H1 (cell line): ENCODE data around the gene NAXE.

Experiments used
- ATF3 ChIP-seq: IDR thresholded peaks from 2 replicates; pipeline ENCODE4 v1.6.1; 2011; ENCODE audit warnings: low read depth, mild to moderate bottlenecking, low read length; ENCODE audit not compliant: insufficient read depth
- BRCA1 ChIP-seq: IDR thresholded peaks from 2 replicates; pipeline ENCODE4 v1.6.1; 2012; ENCODE audit warnings: low read depth, low read length, improper control_type of control experiment
- CTCF ChIP-seq, 3 experiments: IDR thresholded peaks; 1 replicate in 2 of 3; 2 replicates in 1 of 3; pipeline versions ENCODE4 v1.5.1 to v1.6.1; 2011; ENCODE audit warnings: low read length in 3 of 3, mild to moderate bottlenecking in 3 of 3, inconsistent platforms in 2 of 3, low read depth in 1 of 3, moderate library complexity in 1 of 3; ENCODE audit not compliant: insufficient read depth in 1 of 3; ENCODE audit errors: control extremely low read depth in 1 of 3
- POLR2A ChIP-seq, 2 experiments: IDR thresholded peaks; 1 replicate in 1 of 2; 2 replicates in 1 of 2; pipeline ENCODE4 v1.6.1; 2011; ENCODE audit warnings: low read depth in 2 of 2, low read length in 2 of 2, mild to moderate bottlenecking in 2 of 2; ENCODE audit errors: control extremely low read depth in 1 of 2
- POLR2AphosphoS5 ChIP-seq: IDR thresholded peaks from 2 replicates; pipeline ENCODE4 v1.6.1; 2011; ENCODE audit warnings: low read depth, low read length
- YY1 ChIP-seq: IDR thresholded peaks from 2 replicates; pipeline ENCODE4 v1.6.1; 2011; ENCODE audit warnings: low read depth, mild to moderate bottlenecking, low read length

DNA sequence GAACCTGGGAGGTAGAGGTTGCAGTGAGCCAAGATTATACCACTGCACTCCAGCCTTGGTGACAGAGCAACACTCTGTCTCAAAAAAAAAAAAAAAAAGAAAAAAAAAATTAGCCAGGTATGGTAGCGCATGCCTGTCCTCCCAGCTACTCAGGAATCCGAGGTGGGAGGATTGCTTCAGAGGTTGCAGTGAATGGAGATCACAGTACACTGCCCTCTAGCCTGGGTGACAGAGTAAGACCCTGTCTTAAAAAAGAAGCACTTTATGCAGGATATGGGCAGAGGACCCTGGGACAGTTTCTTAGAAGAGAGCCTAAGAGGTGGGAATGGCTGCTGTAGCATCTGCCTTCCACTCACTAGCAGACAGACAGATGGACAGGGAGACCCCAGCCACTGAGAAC lies 42.2 kb upstream of the NAXE start:
- peak in 2 of 3 experiments; percentile 27 to 32; a peak in 2 of 4 replicates for TF ChIP-seq CTCF (IDR thresholded peaks at IDR 0.05; ENCODE audit: control extremely low read depth in 1 of 3, insufficient read depth in 1 of 3, low read depth in 1 of 3, low read length in 3 of 3)
- TF ChIP-seq POLR2A (IDR thresholded peaks at IDR 0.05; ENCODE audit: control extremely low read depth in 1 of 2, low read depth in 2 of 2, low read length in 2 of 2) = no peak
- TF ChIP-seq POLR2AphosphoS5 = no peak
- TF ChIP-seq BRCA1 = no peak
- no peak for TF ChIP-seq YY1
- no peak for TF ChIP-seq ATF3
